Skin epidermis (tissue), 12 donors: Measurements from ENCODE around the gene KIRREL3.

Source experiments
- H3K27ac ChIP-seq, 21 experiments: fragments of 200-600 bp; sonication (generic) in 11 of 21; one replicate each; pipeline ENCODE4 v1.5.0; 2020; ENCODE audit warnings: mild to moderate bottlenecking in 3 of 21, inconsistent platforms in 2 of 21, moderate library complexity in 2 of 21
- H3K4me3 ChIP-seq, 7 experiments: fragments of 200-600 bp; sonication (generic) in 2 of 7; one replicate each; pipeline ENCODE4 v1.5.0; 2020; ENCODE audit warnings: inconsistent platforms in 2 of 7, mild to moderate bottlenecking in 2 of 7, moderate library complexity in 1 of 7

KIRREL3 gene

GRCh38 chr11:126583101-126583500 is 417.5 kb downstream of the KIRREL3 start:
- H3K27ac ChIP-seq = no peak overlapping the region

GRCh38 chr11:126581871-126582648 is 418.5 kb downstream of the KIRREL3 start:
- Histone ChIP-seq H3K27ac (no peak overlapping the region), H3K4me3 (no peak overlapping the region)

More at GRCh38 chr11:126583101-126583500, 417.5 kb downstream of the KIRREL3 start:
- no peak overlapping the region for H3K4me3 ChIP-seq

- H3K27ac ChIP-seq = no peak overlapping the region
- no peak overlapping the region for H3K4me3 ChIP-seq
These were observed 422.1 kb downstream of the KIRREL3 start for GRCh38 chr11:126578426-126578825.

GRCh38 chr11:126578021-126578420 is 422.5 kb downstream of the KIRREL3 start:
- no peak overlapping the region for H3K27ac ChIP-seq
- no peak overlapping the region for H3K4me3 ChIP-seq

- Histone ChIP-seq H3K27ac (no peak overlapping the region), H3K4me3 (no peak overlapping the region)
These were observed 424.7 kb downstream of the KIRREL3 start for GRCh38 chr11:126575849-126576248.

- Histone ChIP-seq H3K4me3 (no peak overlapping the region), H3K27ac (no peak overlapping the region)
These were observed 427.1 kb downstream of the KIRREL3 start for GRCh38 chr11:126573325-126573978.

- Histone ChIP-seq H3K27ac (no peak overlapping the region), H3K4me3 (no peak overlapping the region)
These were observed 430.1 kb downstream of the KIRREL3 start for GRCh38 chr11:126570489-126570888.

GRCh38 chr11:126567419-126567818 is 433.2 kb downstream of the KIRREL3 start:
- Histone ChIP-seq H3K4me3 (no peak overlapping the region), H3K27ac (no peak overlapping the region)

GRCh38 chr11:126564566-126564965 is 436.0 kb downstream of the KIRREL3 start:
- H3K4me3 ChIP-seq = no peak overlapping the region
- H3K27ac ChIP-seq = no peak overlapping the region

- no peak overlapping the region for H3K27ac ChIP-seq
- H3K4me3 ChIP-seq = no peak overlapping the region
These were observed 439.2 kb downstream of the KIRREL3 start for GRCh38 chr11:126561327-126561893.

GRCh38 chr11:126560221-126560620 is 440.3 kb downstream of the KIRREL3 start:
- H3K4me3 ChIP-seq = no peak overlapping the region

GRCh38 chr11:126548581-126549550 is 451.7 kb downstream of the KIRREL3 start:
- no peak overlapping the region for H3K27ac ChIP-seq
- no peak overlapping the region for H3K4me3 ChIP-seq

More at GRCh38 chr11:126560221-126560620, 440.3 kb downstream of the KIRREL3 start:
- H3K27ac ChIP-seq = no peak overlapping the region

- Histone ChIP-seq H3K4me3 (no peak overlapping the region), H3K27ac (no peak overlapping the region)
These were observed 452.9 kb downstream of the KIRREL3 start for GRCh38 chr11:126547691-126548090.

GRCh38 chr11:126547161-126547560 is 453.4 kb downstream of the KIRREL3 start:
- Histone ChIP-seq H3K27ac (no peak overlapping the region), H3K4me3 (no peak overlapping the region)

GRCh38 chr11:126546694-126547093 is 453.9 kb downstream of the KIRREL3 start:
- Histone ChIP-seq H3K27ac (no peak overlapping the region), H3K4me3 (no peak overlapping the region)

GRCh38 chr11:126546191-126546590 is 454.4 kb downstream of the KIRREL3 start:
- no peak overlapping the region for H3K4me3 ChIP-seq
- H3K27ac ChIP-seq = no peak overlapping the region

GRCh38 chr11:126545057-126545555 is 455.5 kb downstream of the KIRREL3 start:
- Histone ChIP-seq H3K4me3 (no peak overlapping the region), H3K27ac (no peak overlapping the region)

GRCh38 chr11:126544108-126545056 is 456.2 kb downstream of the KIRREL3 start:
- Histone ChIP-seq H3K4me3 (no peak overlapping the region), H3K27ac (peak overlapping the region in 1 of 21 experiments; percentile 28)
